Neural progenitor cell (in vitro differentiated cells): ENCODE results near the gene LIG1. TPM values are rescaled to one million over a fixed set of nuclear protein-coding genes. Genes with fewer than 3 reads are reported as not detected.

ENCODE experiments used
- DNase-seq: peaks from one replicate; pipeline ENCODE4 v3.0.0-alpha.2; 2016; ENCODE audit warnings: low spot score
- H2AFZ ChIP-seq: fragments of 200-600 bp; sonication (generic); replicated peaks from 2 replicates; pipeline ENCODE4 v1.6.1; 2016; ENCODE audit warnings: antibody characterized with exemption
- H3F3A ChIP-seq: fragments of 200-600 bp; sonication (generic); 2 replicates; pipeline ENCODE4 v1.6.1; 2016; ENCODE audit warnings: antibody characterized with exemption, low read depth
- H3K27ac ChIP-seq: fragments of 200-600 bp; sonication (generic); 2 replicates; pipeline ENCODE4 v1.5.1; 2016; ENCODE audit warnings: mild to moderate bottlenecking
- H3K27me3 ChIP-seq: fragments of 200-600 bp; sonication (generic); 2 replicates; pipeline ENCODE4 v1.6.1; 2016; ENCODE audit warnings: mild to moderate bottlenecking, moderate library complexity
- H3K36me3 ChIP-seq: fragments of 200-600 bp; sonication (generic); 2 replicates; pipeline ENCODE4 v1.5.1; 2016
- H3K4me1 ChIP-seq: fragments of 200-600 bp; sonication (generic); 2 replicates; pipeline ENCODE4 v1.6.1; 2016; ENCODE audit warnings: mixed run types
- H3K4me2 ChIP-seq: fragments of 200-600 bp; sonication (generic); 2 replicates; pipeline ENCODE4 v1.6.1; 2016
- H3K4me3 ChIP-seq: fragments of 200-600 bp; sonication (generic); 2 replicates; pipeline ENCODE4 v1.5.1; 2016
- H3K79me2 ChIP-seq: fragments of 200-600 bp; sonication (generic); 2 replicates; pipeline ENCODE4 v1.6.1; 2016; ENCODE audit warnings: low read depth
- H3K9ac ChIP-seq: fragments of 200-600 bp; sonication (generic); 2 replicates; pipeline ENCODE4 v1.6.1; 2016
- H3K9me3 ChIP-seq: fragments of 200-600 bp; sonication (generic); 2 replicates; pipeline ENCODE4 v1.5.1; 2016; ENCODE audit warnings: low read depth
- H4K20me1 ChIP-seq: fragments of 200-600 bp; sonication (generic); 2 replicates; pipeline ENCODE4 v1.6.1; 2016; ENCODE audit warnings: low read depth
- H3K27ac Mint-ChIP-seq: 3 replicates; pipeline ENCODE4 v1.8.0; 2021; ENCODE audit warnings: mixed read lengths
- H3K27me3 Mint-ChIP-seq: 2 replicates; pipeline ENCODE4 v1.8.0; 2022; ENCODE audit warnings: low read depth, mild to moderate bottlenecking, inconsistent platforms, moderate library complexity, mixed read lengths; ENCODE audit not compliant: insufficient read depth
- H3K36me3 Mint-ChIP-seq: 3 replicates; pipeline ENCODE4 v1.8.0; 2021; ENCODE audit warnings: mixed read lengths
- H3K4me1 Mint-ChIP-seq: 3 replicates; pipeline ENCODE4 v1.8.0; 2021; ENCODE audit warnings: mixed read lengths
- H3K4me3 Mint-ChIP-seq: 3 replicates; pipeline ENCODE4 v1.8.0; 2021; ENCODE audit warnings: mild to moderate bottlenecking, moderate library complexity, mixed read lengths
- H3K9me3 Mint-ChIP-seq: 3 replicates; pipeline ENCODE4 v1.8.0; 2020; ENCODE audit warnings: mixed read lengths
- EZH2 ChIP-seq: fragments of 200-600 bp; sonication (generic); IDR thresholded peaks from 2 replicates; pipeline ENCODE4 v1.6.1; 2017; ENCODE audit warnings: antibody characterized with exemption, mild to moderate bottlenecking, moderate library complexity
- total RNA-seq: library from RNA; depleted of rRNA; stranded (reverse); fragments of >200 nt; gene quantifications from 2 replicates; pipeline ENCODE4 v1.2.3, GENCODE V29; 2015; ENCODE audit warnings: low replicate concordance
- TF ChIP-seq, protein P1 (sequence below): fragments of 200-600 bp; sonication (generic); IDR thresholded peaks from 2 replicates; pipeline ENCODE4 v1.5.1; 2017; ENCODE audit warnings: antibody characterized with exemption, mild to moderate bottlenecking

The LIG1 gene
- total RNA-seq, 1 donor from 2014 or later = 40.0 TPM

DNA sequence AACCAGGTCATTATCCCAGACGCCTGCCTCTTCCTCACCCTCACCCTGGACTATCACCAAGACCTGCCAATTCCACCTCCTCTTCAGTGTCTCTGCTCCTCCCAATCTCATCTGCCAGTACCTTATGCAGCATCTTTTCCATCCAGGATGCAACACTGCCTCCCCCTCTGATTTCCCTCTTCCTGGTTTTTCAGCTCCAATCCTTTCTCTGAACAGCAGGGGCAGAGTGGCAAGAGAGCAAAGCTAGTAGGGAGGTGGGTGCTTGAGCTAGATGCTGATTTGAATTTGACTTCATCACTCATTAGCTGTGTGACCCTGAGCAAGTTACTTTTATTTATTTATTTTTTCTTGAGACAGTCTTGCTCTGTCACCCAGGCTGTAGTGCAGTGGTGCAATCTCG is 100.7 kb downstream of the LIG1 start:
- H4K20me1 ChIP-seq = no peaks in the 10 kb centered on the region
- no peaks in the 10 kb centered on the region for H3K9me3 ChIP-seq
- no peaks in the 10 kb centered on the region for H3K36me3 ChIP-seq
- Mint-ChIP-seq H3K4me1 (no peaks in the 10 kb centered on the region), H3K4me3 (no peak overlapping the region), H3K36me3 (no peaks in the 10 kb centered on the region), H3K27ac (no peak overlapping the region), H3K27me3 (peaks cover 11% of the 10 kb centered on the region), H3K9me3 (peaks cover 4% of the 10 kb centered on the region)
- no peak for DNase-seq
- no peak overlapping the region for H2AFZ ChIP-seq
- H3K4me2 ChIP-seq = no peak overlapping the region
- no peak overlapping the region for H3K4me3 ChIP-seq
- H3K9ac ChIP-seq = no peak overlapping the region
- H3K27me3 ChIP-seq = no peaks in the 10 kb centered on the region
- H3F3A ChIP-seq = no peaks in the 10 kb centered on the region
- no peak overlapping the region for H3K27ac ChIP-seq
- TF ChIP-seq EZH2 = no peak
- TF ChIP-seq, protein P1, sequence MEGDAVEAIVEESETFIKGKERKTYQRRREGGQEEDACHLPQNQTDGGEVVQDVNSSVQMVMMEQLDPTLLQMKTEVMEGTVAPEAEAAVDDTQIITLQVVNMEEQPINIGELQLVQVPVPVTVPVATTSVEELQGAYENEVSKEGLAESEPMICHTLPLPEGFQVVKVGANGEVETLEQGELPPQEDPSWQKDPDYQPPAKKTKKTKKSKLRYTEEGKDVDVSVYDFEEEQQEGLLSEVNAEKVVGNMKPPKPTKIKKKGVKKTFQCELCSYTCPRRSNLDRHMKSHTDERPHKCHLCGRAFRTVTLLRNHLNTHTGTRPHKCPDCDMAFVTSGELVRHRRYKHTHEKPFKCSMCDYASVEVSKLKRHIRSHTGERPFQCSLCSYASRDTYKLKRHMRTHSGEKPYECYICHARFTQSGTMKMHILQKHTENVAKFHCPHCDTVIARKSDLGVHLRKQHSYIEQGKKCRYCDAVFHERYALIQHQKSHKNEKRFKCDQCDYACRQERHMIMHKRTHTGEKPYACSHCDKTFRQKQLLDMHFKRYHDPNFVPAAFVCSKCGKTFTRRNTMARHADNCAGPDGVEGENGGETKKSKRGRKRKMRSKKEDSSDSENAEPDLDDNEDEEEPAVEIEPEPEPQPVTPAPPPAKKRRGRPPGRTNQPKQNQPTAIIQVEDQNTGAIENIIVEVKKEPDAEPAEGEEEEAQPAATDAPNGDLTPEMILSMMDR = peak; percentile 11
- no peaks in the 10 kb centered on the region for H3K4me1 ChIP-seq
- H3K79me2 ChIP-seq = no peaks in the 10 kb centered on the region

Other genes starting within 250 kb of the LIG1 start
- gene BSPH1, start 178.2 kb downstream of the LIG1 start, total RNA-seq = not detected in 2 replicates
- gene ELSPBP1, start 175.7 kb downstream of the LIG1 start, total RNA-seq = not detected in 2 replicates
- gene CABP5, start 126.3 kb downstream of the LIG1 start, total RNA-seq = not detected in 2 replicates
- not detected in 2 replicates for gene PLA2G4C, start 59.5 kb downstream of the LIG1 start, total RNA-seq
- gene ZSWIM9, start 336 bp upstream of the LIG1 start, total RNA-seq = 0.36 and 4.2 TPM in 2 replicates
- 46.6 and 59.7 TPM in 2 replicates for gene CARD8, start 85.6 kb upstream of the LIG1 start, total RNA-seq
- 5.4 and 6.0 TPM in 2 replicates for gene ZNF114, start 99.7 kb upstream of the LIG1 start, total RNA-seq
- 1.2 and 10.7 TPM in 2 replicates for gene EMP3, start 155.2 kb upstream of the LIG1 start, total RNA-seq
- gene TMEM143, start 193.6 kb upstream of the LIG1 start, total RNA-seq = 3.1 and 9.4 TPM in 2 replicates
- gene SYNGR4, start 194.0 kb upstream of the LIG1 start, total RNA-seq = not detected in 2 replicates
- gene KDELR1, start 221.2 kb upstream of the LIG1 start, total RNA-seq = 106 and 161 TPM in 2 replicates
- gene GRIN2D, start 223.3 kb upstream of the LIG1 start, total RNA-seq = 0.28 and 0.45 TPM in 2 replicates